LNCaP clone FGC (cell line): ENCODE measurements around the gene EPB41.
A peak's percentile ranks its signal among the peaks of the same experiment; 100 is the strongest.
"Not testable (repeated sequence)": the region's sequence is repeated elsewhere in the genome, so short reads cannot be mapped to it uniquely, and the experiment has no call there.

Experiments
- DNase-seq: peaks from one replicate; pipeline ENCODE4 v3.0.0-alpha.2; 2011; ENCODE audit warnings: low read depth
- H3K4me3 ChIP-seq: 2 replicates; pipeline ENCODE4 v1.5.1; 2011; ENCODE audit warnings: mild to moderate bottlenecking, low read depth, low read length, control low read depth
- CTCF ChIP-seq: IDR thresholded peaks from 2 replicates; pipeline ENCODE4 v1.5.1; 2012; ENCODE audit warnings: mild to moderate bottlenecking; ENCODE audit not compliant: control insufficient read depth, insufficient read depth; ENCODE audit errors: extremely low read depth

Gene EPB41

GRCh38 chr1:29083317-29084195 lies 169.2 kb downstream of the EPB41 start:
- DNase-seq, result peak; percentile 21
- TF ChIP-seq CTCF, result no peak
- H3K4me3 ChIP-seq, result no peak overlapping the region

- TF ChIP-seq CTCF, result no peak
- no peak overlapping the region for H3K4me3 ChIP-seq
- peak; percentile 59 for DNase-seq
Observed at GRCh38 chr1:29084196-29084521, 169.8 kb downstream of the EPB41 start.

- no peak for DNase-seq
- no peak overlapping the region for H3K4me3 ChIP-seq
- TF ChIP-seq CTCF, result no peak
Observed at GRCh38 chr1:29090937-29091618, 176.7 kb downstream of the EPB41 start.

- DNase-seq, H3K4me3 ChIP-seq: not testable (repeated sequence)
Observed at GRCh38 chr1:29092704-29093103, 178.3 kb downstream of the EPB41 start.

- TF ChIP-seq CTCF, result no peak
- H3K4me3 ChIP-seq, result no peak overlapping the region
- no peak for DNase-seq
Observed at GRCh38 chr1:29094433-29094832, 180.1 kb downstream of the EPB41 start.

- TF ChIP-seq CTCF, result no peak
- DNase-seq, result no peak
- no peak overlapping the region for H3K4me3 ChIP-seq
Observed at GRCh38 chr1:29094954-29095353, 180.6 kb downstream of the EPB41 start.

- no peak for TF ChIP-seq CTCF
- DNase-seq, result no peak
- no peak overlapping the region for H3K4me3 ChIP-seq
Observed at GRCh38 chr1:29096231-29096886, 182.0 kb downstream of the EPB41 start.
